PC-3 (cell line): ENCODE data around the gene PDCL3.

Source experiments
- EZH2phosphoT487 ChIP-seq: fragments of 300-600 bp; sonication (generic); IDR thresholded peaks from 2 replicates; pipeline ENCODE4 v1.6.1; 2018; ENCODE audit warnings: mild to moderate bottlenecking, antibody characterized with exemption, low read length, borderline replicate concordance
- TF ChIP-seq, protein P1 (sequence below): fragments of 300-600 bp; sonication (generic); conservative IDR thresholded peaks from 2 replicates; pipeline ENCODE4 v1.5.1; 2017; ENCODE audit warnings: antibody characterized with exemption, low read depth, mild to moderate bottlenecking, low read length

- TF ChIP-seq, protein P1, sequence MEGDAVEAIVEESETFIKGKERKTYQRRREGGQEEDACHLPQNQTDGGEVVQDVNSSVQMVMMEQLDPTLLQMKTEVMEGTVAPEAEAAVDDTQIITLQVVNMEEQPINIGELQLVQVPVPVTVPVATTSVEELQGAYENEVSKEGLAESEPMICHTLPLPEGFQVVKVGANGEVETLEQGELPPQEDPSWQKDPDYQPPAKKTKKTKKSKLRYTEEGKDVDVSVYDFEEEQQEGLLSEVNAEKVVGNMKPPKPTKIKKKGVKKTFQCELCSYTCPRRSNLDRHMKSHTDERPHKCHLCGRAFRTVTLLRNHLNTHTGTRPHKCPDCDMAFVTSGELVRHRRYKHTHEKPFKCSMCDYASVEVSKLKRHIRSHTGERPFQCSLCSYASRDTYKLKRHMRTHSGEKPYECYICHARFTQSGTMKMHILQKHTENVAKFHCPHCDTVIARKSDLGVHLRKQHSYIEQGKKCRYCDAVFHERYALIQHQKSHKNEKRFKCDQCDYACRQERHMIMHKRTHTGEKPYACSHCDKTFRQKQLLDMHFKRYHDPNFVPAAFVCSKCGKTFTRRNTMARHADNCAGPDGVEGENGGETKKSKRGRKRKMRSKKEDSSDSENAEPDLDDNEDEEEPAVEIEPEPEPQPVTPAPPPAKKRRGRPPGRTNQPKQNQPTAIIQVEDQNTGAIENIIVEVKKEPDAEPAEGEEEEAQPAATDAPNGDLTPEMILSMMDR = no peak
- TF ChIP-seq EZH2phosphoT487 = no peak
These were observed 33.7 kb downstream of the PDCL3 start for GRCh38 chr2:100596465-100596864.
